BJ (cell line): Measurements from ENCODE around the gene WDFY2. TPM values are rescaled to one million over a fixed set of nuclear protein-coding genes. Genes with fewer than 3 reads are reported as not detected.
"Not testable (repeated sequence)": the region's sequence is repeated elsewhere in the genome, so short reads cannot be mapped to it uniquely, and the experiment has no call there.

Experiments
- CTCF ChIA-PET: fragments of 350-600 bp; formaldehyde crosslinking; extraction: SDS; loops from one replicate; lab custom pipeline; 2021; ENCODE audit warnings: antibody characterized with exemption, inconsistent platforms; lab: Yijun Ruan, JAX
- POLR2A ChIA-PET: fragments of 300-600 bp; sonication (Branson Sonifier 250); formaldehyde crosslinking; extraction: SDS; loops from one replicate; lab custom pipeline; 2021; ENCODE audit warnings: antibody characterized with exemption; lab: Charles Lee
- DNase-seq: peaks from one replicate; pipeline ENCODE4 v3.0.0-alpha.2; 2011; ENCODE audit warnings: low read depth
- H3K27me3 ChIP-seq: 2 replicates; pipeline ENCODE4 v1.6.0; 2011; ENCODE audit warnings: low read length; ENCODE audit not compliant: control insufficient read depth, insufficient read depth
- H3K36me3 ChIP-seq: 2 replicates; pipeline ENCODE4 v1.5.1; 2011; ENCODE audit warnings: low read length; ENCODE audit not compliant: control insufficient read depth, insufficient read depth
- H3K4me3 ChIP-seq: 2 replicates; pipeline ENCODE4 v1.5.1; 2011; ENCODE audit warnings: low read depth, mild to moderate bottlenecking, control low read depth, low read length
- CTCF ChIP-seq: IDR thresholded peaks from 2 replicates; pipeline ENCODE4 v1.5.1; 2011; ENCODE audit warnings: low read depth, mild to moderate bottlenecking, control low read depth, inconsistent platforms, low read length, moderate library complexity; ENCODE audit not compliant: insufficient read depth
- polyA plus RNA-seq: library from polyadenylated mRNA; depleted of rRNA; stranded (reverse); fragments of >200 nt; gene quantifications from 2 replicates; pipeline ENCODE4 v1.2.3, GENCODE V29; 2011

WDFY2 gene
- polyA plus RNA-seq, 1 experiment: 4.3 TPM

DNA sequence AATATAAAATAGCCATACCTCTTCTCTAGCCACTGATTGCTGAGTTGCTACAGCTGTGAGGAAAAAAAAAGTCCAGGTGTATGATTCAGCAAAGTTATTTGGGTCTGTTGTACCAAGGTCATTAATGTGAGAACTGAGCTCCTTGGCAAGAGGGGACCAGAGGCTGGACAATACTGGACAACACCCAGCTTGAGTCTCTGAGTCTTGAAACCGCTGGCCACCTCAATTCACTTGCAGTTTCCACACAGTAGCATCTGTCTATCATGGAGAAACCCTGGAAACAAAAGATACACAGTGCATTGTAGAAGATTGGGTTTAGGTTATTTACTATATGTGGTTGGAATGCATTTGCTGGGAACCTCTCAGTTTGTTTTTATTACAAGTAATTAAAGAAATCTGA lies 60.4 kb downstream of the WDFY2 start:
- no peak overlapping the region for H3K4me3 ChIP-seq
- ChIA-PET CTCF (interaction anchor here (0.6 to 0.7 kb wide), 2 partner anchors 96 to 496 kb away, joined by 3 read pairs; no protein-coding TSS in a partner anchor), POLR2A (interaction anchor here (0.5 to 0.6 kb wide), 2 partner anchors 28 to 1852 kb away, joined by 3 to 8 read pairs; no protein-coding TSS in a partner anchor)
- TF ChIP-seq CTCF: no peak
- DNase-seq: no peak
- no peaks in the 10 kb centered on the region for H3K27me3 ChIP-seq
- no peaks in the 10 kb centered on the region for H3K36me3 ChIP-seq

DNA sequence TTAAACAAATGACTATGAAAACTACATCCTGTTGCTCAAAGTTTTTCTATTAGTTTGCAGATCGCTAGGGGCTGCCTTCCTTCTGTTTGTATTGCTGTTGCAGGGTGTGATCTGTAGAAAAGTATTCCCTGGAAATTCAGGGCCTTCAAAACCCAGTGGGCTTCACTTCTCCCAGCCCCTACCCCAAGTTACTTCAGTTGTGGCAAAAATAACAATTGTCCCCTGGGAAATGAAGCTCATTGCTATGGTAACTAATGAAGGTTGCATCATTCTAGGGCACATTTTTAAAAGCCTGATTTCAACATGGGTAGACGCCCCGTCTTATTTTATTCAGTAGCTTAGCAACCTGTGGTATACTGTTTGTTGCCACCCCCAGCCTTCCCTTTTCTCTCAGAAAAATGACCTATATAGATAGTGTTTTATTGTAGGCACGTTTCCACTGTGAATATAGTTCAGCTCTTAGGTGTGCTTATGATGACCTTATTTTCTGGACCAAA lies 60.9 kb downstream of the WDFY2 start:
- no peaks in the 10 kb centered on the region for H3K27me3 ChIP-seq
- ChIA-PET CTCF (interaction anchor here (0.6 to 0.7 kb wide), 2 partner anchors 95 to 497 kb away, joined by 3 read pairs; no protein-coding TSS in a partner anchor), POLR2A (interaction anchor here (0.6 kb wide), 1 partner anchor 28 kb away, joined by 3 read pairs; no protein-coding TSS in a partner anchor)
- H3K4me3 ChIP-seq: no peak overlapping the region
- no peaks in the 10 kb centered on the region for H3K36me3 ChIP-seq
- no peak for TF ChIP-seq CTCF
- peak; percentile 46 for DNase-seq

- no peak for TF ChIP-seq CTCF
- H3K27me3 ChIP-seq: no peaks in the 10 kb centered on the region
- POLR2A ChIA-PET: no interaction called here
- DNase-seq: no peak
- CTCF ChIA-PET: no interaction called here
- no peak overlapping the region for H3K4me3 ChIP-seq
- no peaks in the 10 kb centered on the region for H3K36me3 ChIP-seq
Measured at GRCh38 chr13:51645761-51646670, 61.8 kb downstream of the WDFY2 start.

DNA sequence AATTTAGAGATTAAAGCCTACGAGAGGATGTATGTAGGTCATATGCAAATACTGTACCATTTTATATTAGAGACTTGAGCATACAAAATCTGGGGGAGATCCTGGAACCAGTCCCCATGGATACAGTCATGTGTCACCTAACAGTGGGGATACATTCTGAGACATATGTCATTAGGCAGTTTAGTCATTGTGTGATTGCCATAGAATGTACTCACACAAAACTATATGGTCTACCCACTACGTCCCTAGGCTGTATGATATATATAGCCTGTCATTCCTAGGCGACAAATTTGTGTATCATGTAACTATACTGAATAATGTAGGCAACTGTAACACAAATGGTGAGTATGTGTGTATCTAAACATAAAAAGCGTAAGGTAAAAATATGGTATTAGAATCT lies 62.8 kb downstream of the WDFY2 start:
- Histone ChIP-seq H3K36me3 (no peaks in the 10 kb centered on the region), H3K27me3 (no peaks in the 10 kb centered on the region), H3K4me3 (no peak overlapping the region)
- no peak for DNase-seq
- CTCF ChIA-PET: no interaction called here
- TF ChIP-seq CTCF: no peak
- POLR2A ChIA-PET: no interaction called here

GRCh38 chr13:51652193-51652592 lies 67.9 kb downstream of the WDFY2 start:
- H3K27me3 ChIP-seq, POLR2A ChIA-PET, DNase-seq, H3K36me3 ChIP-seq, H3K4me3 ChIP-seq: not testable (repeated sequence)
- CTCF ChIA-PET: interaction anchor here (0.6 kb wide), 1 partner anchor 17 kb away, joined by 3 read pairs; no protein-coding TSS in a partner anchor
